Measurements from ENCODE around the gene CERS5. TPM values are rescaled to one million over a fixed set of nuclear protein-coding genes. Genes with fewer than 3 reads are reported as not detected.

CERS5 gene
- polyA plus RNA-seq, 1 donor (not counting 4 experiments of a cell fraction or from before 2014, with no cell fraction given) = 72.3 TPM

DNA sequence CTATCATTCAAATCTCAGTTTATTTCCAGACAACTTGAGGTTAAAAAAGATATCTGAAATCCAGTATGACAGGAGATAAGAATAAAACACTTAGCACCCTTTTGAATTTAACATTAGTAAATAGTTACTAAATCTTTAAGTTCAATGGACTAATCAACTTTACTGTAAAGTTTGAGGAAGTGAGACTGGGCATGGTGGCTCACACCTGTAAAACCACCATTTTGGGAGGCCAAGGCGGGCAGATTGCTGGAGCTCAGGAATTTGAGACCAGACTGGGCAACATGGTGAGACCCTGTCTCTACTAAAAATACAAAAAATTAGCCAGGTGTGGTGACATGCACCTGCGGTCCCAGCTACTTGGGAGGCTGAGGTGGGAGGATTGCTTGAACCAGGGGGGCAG lies 40.3 kb upstream of the CERS5 start:
- no peak overlapping the region for H3K4me3 ChIP-seq (ENCODE audit: control insufficient read depth in 2 of 3, extremely low read depth in 1 of 3, insufficient read depth in 2 of 3, low read depth in 1 of 3, low read length in 3 of 3)
- H3K9me3 ChIP-seq (ENCODE audit: control insufficient read depth, low read depth, low read length) = no peaks in the 10 kb centered on the region
- H3K27me3 ChIP-seq (ENCODE audit: control insufficient read depth, extremely low read depth, insufficient read depth, low read length) = no peaks in the 10 kb centered on the region
- dilution Hi-C loops (cut with MboI; ENCODE audit: extremely low pct_ligation_motif_present, low sequenced_read_pairs) = no loop called here
- no peak overlapping the region for H3K9ac ChIP-seq (ENCODE audit: control insufficient read depth, extremely low read depth, insufficient read depth, low read length)
- no peaks in the 10 kb centered on the region for H4K20me1 ChIP-seq (ENCODE audit: control insufficient read depth, extremely low read depth, insufficient read depth, low read length)
- H3K79me2 ChIP-seq (ENCODE audit: control insufficient read depth, insufficient read depth, low read length) = peaks cover 72% of the 10 kb centered on the region
- DNase-seq (ENCODE audit: low read depth, low spot score) (no peak), FAIRE-seq (no peak)
- peaks cover 13 to 30% of the 10 kb centered on the region in 2 experiments for H3K36me3 ChIP-seq (ENCODE audit: control insufficient read depth in 2 of 2, extremely low read depth in 1 of 2, insufficient read depth in 2 of 2, low read length in 2 of 2)
- H3K27ac ChIP-seq (ENCODE audit: control insufficient read depth, insufficient read depth, low read length) = peak overlapping the region; percentile 10
- H3K4me2 ChIP-seq (ENCODE audit: control insufficient read depth, extremely low read depth, insufficient read depth, low read depth, low read length) = no peak overlapping the region
- no peaks in the 10 kb centered on the region for H3K9me1 ChIP-seq (ENCODE audit: control insufficient read depth, extremely low read depth, insufficient read depth, low read length)
- TF ChIP-seq CTCF (optimal IDR thresholded peaks at IDR 0.05 in 1 of 3, IDR thresholded peaks at IDR 0.05 in 1 of 3, conservative IDR thresholded peaks at IDR 0.05 in 1 of 3; ENCODE audit: extremely low read depth in 1 of 3, insufficient read depth in 2 of 3, low read length in 3 of 3) = no peak
- TF ChIP-seq EZH2 (IDR thresholded peaks at IDR 0.05; ENCODE audit: low read length) = no peak
- H3K4me1 ChIP-seq (ENCODE audit: control insufficient read depth, extremely low read depth, insufficient read depth, low read length) = peaks cover 81% of the 10 kb centered on the region
- no peak overlapping the region for H2AFZ ChIP-seq (ENCODE audit: control insufficient read depth, low read length)

DNA sequence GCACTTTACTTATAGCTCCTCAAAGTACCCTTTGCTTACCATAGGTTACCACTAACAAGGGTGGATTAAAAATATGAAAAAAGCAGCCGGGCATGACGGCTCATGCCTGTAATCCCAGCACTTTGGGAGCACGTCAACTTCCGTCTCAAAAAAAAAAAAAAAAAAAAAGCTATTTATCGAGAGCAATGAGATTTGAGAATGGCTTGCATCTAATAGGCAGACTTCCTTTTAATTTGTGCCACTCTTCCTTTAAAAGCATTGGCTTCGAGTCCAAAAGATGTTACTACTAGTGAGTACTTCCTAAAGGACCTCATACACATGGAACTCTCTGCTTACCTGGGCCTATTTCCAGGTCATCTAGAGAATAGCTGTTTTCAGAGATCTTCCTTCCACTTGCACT lies 38.5 kb upstream of the CERS5 start:
- Histone ChIP-seq H3K4me1 (ENCODE audit: control insufficient read depth, extremely low read depth, insufficient read depth, low read length) (peaks cover 82% of the 10 kb centered on the region), H2AFZ (ENCODE audit: control insufficient read depth, low read length) (no peak overlapping the region), H3K4me3 (ENCODE audit: control insufficient read depth in 2 of 3, extremely low read depth in 1 of 3, insufficient read depth in 2 of 3, low read depth in 1 of 3, low read length in 3 of 3) (peak overlapping the region in 2 of 3 experiments; percentile 15 to 29), H3K4me2 (ENCODE audit: control insufficient read depth, extremely low read depth, insufficient read depth, low read depth, low read length) (peak overlapping the region; percentile 82), H3K27ac (ENCODE audit: control insufficient read depth, insufficient read depth, low read length) (peak overlapping the region; percentile 67), H3K9ac (ENCODE audit: control insufficient read depth, extremely low read depth, insufficient read depth, low read length) (peak overlapping the region; percentile 46), H3K79me2 (ENCODE audit: control insufficient read depth, insufficient read depth, low read length) (peaks cover 65% of the 10 kb centered on the region), H3K9me3 (ENCODE audit: control insufficient read depth, low read depth, low read length) (no peaks in the 10 kb centered on the region), H3K27me3 (ENCODE audit: control insufficient read depth, extremely low read depth, insufficient read depth, low read length) (no peaks in the 10 kb centered on the region), H3K36me3 (ENCODE audit: control insufficient read depth in 2 of 2, extremely low read depth in 1 of 2, insufficient read depth in 2 of 2, low read length in 2 of 2) (peaks cover 12 to 35% of the 10 kb centered on the region in 2 experiments), H3K9me1 (ENCODE audit: control insufficient read depth, extremely low read depth, insufficient read depth, low read length) (no peaks in the 10 kb centered on the region), H4K20me1 (ENCODE audit: control insufficient read depth, extremely low read depth, insufficient read depth, low read length) (no peaks in the 10 kb centered on the region)
- FAIRE-seq (no peak), DNase-seq (ENCODE audit: low read depth, low spot score) (no peak)
- dilution Hi-C loops (cut with MboI; ENCODE audit: extremely low pct_ligation_motif_present, low sequenced_read_pairs) = no loop called here
- no peak for TF ChIP-seq CTCF (optimal IDR thresholded peaks at IDR 0.05 in 1 of 3, IDR thresholded peaks at IDR 0.05 in 1 of 3, conservative IDR thresholded peaks at IDR 0.05 in 1 of 3; ENCODE audit: extremely low read depth in 1 of 3, insufficient read depth in 2 of 3, low read length in 3 of 3)
- no peak for TF ChIP-seq EZH2 (IDR thresholded peaks at IDR 0.05; ENCODE audit: low read length)

All from keratinocyte (primary cell).